Trophoblast cell (in vitro differentiated cells and primary cell): ENCODE data around the gene ZNF446.

Source experiments
- DNase-seq, 2 donors: peaks; one replicate each; pipeline ENCODE4 v3.0.0-alpha.2; 2016
- H2AFZ ChIP-seq: 2 replicates; pipeline ENCODE4 v1.6.1; 2013; ENCODE audit warnings: low read length, moderate library complexity, mild to moderate bottlenecking; ENCODE audit not compliant: insufficient read depth, poor library complexity
- H2AK5ac ChIP-seq: 2 replicates; pipeline ENCODE4 v1.6.1; 2013; ENCODE audit warnings: mild to moderate bottlenecking, low read length
- H2BK120ac ChIP-seq: 2 replicates; pipeline ENCODE4 v1.6.1; 2013; ENCODE audit warnings: low read length, mild to moderate bottlenecking, moderate library complexity; ENCODE audit not compliant: insufficient read depth, poor library complexity
- H2BK12ac ChIP-seq: 2 replicates; pipeline ENCODE4 v1.6.1; 2013; ENCODE audit warnings: mild to moderate bottlenecking, low read length, moderate library complexity
- H2BK5ac ChIP-seq: 2 replicates; pipeline ENCODE4 v1.6.1; 2013; ENCODE audit warnings: low read length, low read depth, moderate library complexity, mild to moderate bottlenecking; ENCODE audit not compliant: poor library complexity
- H3K14ac ChIP-seq: 2 replicates; pipeline ENCODE4 v1.6.1; 2013; ENCODE audit warnings: mild to moderate bottlenecking, low read length
- H3K18ac ChIP-seq: 2 replicates; pipeline ENCODE4 v1.6.1; 2013; ENCODE audit warnings: mild to moderate bottlenecking, low read length
- H3K23ac ChIP-seq: 2 replicates; pipeline ENCODE4 v1.6.1; 2013; ENCODE audit warnings: low read length
- H3K27ac ChIP-seq: 2 replicates; pipeline ENCODE4 v1.5.1; 2013; ENCODE audit warnings: low read depth, mild to moderate bottlenecking, inconsistent platforms, low read length, moderate library complexity
- H3K27me3 ChIP-seq: 2 replicates; pipeline ENCODE4 v1.6.1; 2013; ENCODE audit warnings: inconsistent platforms, mild to moderate bottlenecking, low read length, moderate library complexity; ENCODE audit not compliant: insufficient read depth
- H3K36me3 ChIP-seq, 2 experiments: 1 replicate in 1 of 2; 2 replicates in 1 of 2; pipeline ENCODE4 v1.6.1; 2013; ENCODE audit warnings: low read length in 2 of 2, mild to moderate bottlenecking in 2 of 2, moderate library complexity in 1 of 2; ENCODE audit not compliant: insufficient read depth in 2 of 2, control insufficient read depth in 1 of 2
- H3K4ac ChIP-seq: 2 replicates; pipeline ENCODE4 v1.6.1; 2013; ENCODE audit warnings: low read depth, mild to moderate bottlenecking, low read length, moderate library complexity
- H3K4me1 ChIP-seq, 2 experiments: 1 replicate in 1 of 2; 2 replicates in 1 of 2; pipeline ENCODE4 v1.6.1; 2013; ENCODE audit warnings: low read length in 2 of 2, mild to moderate bottlenecking in 2 of 2, moderate library complexity in 1 of 2; ENCODE audit not compliant: insufficient read depth in 2 of 2, control insufficient read depth in 1 of 2
- H3K4me2 ChIP-seq: 2 replicates; pipeline ENCODE4 v1.6.1; 2013; ENCODE audit warnings: inconsistent platforms, mild to moderate bottlenecking, low read length, moderate library complexity
- H3K4me3 ChIP-seq: 2 replicates; pipeline ENCODE4 v1.5.1; 2013; ENCODE audit warnings: mild to moderate bottlenecking, low read depth, low read length, inconsistent platforms
- H3K79me1 ChIP-seq: one replicate; pipeline ENCODE4 v1.6.1; 2013; ENCODE audit warnings: low read length
- H3K79me2 ChIP-seq: 2 replicates; pipeline ENCODE4 v1.6.1; 2013; ENCODE audit warnings: low read length, mild to moderate bottlenecking; ENCODE audit not compliant: control insufficient read depth, insufficient read depth, poor library complexity
- H3K9ac ChIP-seq: 2 replicates; pipeline ENCODE4 v1.6.1; 2013; ENCODE audit warnings: mild to moderate bottlenecking, low read length
- H3K9me3 ChIP-seq: 2 replicates; pipeline ENCODE4 v1.6.1; 2013; ENCODE audit warnings: low read depth, mild to moderate bottlenecking, control low read depth, inconsistent platforms, low read length; ENCODE audit not compliant: insufficient read depth
- H4K12ac ChIP-seq: 2 replicates; pipeline ENCODE4 v1.6.1; 2013; ENCODE audit warnings: low read depth, mild to moderate bottlenecking, low read length, moderate library complexity
- H4K8ac ChIP-seq: 2 replicates; pipeline ENCODE4 v1.6.1; 2013; ENCODE audit warnings: low read depth, mild to moderate bottlenecking, low read length, moderate library complexity
- H4K91ac ChIP-seq: one replicate; pipeline ENCODE4 v1.6.1; 2013; ENCODE audit warnings: low read depth, mild to moderate bottlenecking, low read length, moderate library complexity
- WGBS: extraction: QIAGEN DNeasy Blood & Tissue Kit; methylation state at CpG from one replicate; pipeline ENCODE4 v1.1.7; 2013; ENCODE audit warnings: missing lambda C conversion rate; ENCODE audit not compliant: insufficient read length, insufficient coverage; ENCODE audit errors: extremely low coverage; 5-methylcytosine and 5-hydroxymethylcytosine counted together

Gene ZNF446

DNA sequence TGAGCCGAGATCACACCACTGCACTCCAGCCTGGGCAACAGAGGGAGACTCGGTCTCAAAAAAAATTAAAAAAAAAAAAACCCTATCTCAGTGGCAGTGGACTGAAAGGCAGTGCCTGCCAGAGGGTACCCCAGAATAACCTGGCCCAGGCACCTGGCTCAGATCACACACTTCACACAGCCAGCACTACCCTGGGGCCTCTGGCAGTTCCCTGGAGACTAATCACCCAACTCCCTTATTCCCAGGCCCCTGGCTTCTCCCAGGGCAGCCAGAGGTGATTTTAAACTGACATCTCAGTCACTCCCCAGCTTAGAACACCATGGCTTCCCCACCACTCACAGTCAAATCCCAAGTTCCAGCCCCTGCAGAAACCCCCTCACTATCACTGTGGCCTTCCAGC is 39.1 kb downstream of the ZNF446 start:
- Histone ChIP-seq H2BK5ac (no peak overlapping the region), H3K4ac (no peak overlapping the region), H3K4me3 (no peak overlapping the region), H4K12ac (no peak overlapping the region), H2BK120ac (no peak overlapping the region), H3K4me1 (peaks cover 13 to 16% of the 10 kb centered on the region in 2 experiments), H3K27me3 (no peaks in the 10 kb centered on the region), H4K8ac (no peak overlapping the region), H2AFZ (no peak overlapping the region), H3K9ac (no peak overlapping the region), H2AK5ac (no peak overlapping the region), H3K79me2 (peaks cover 21% of the 10 kb centered on the region), H4K91ac (no peak overlapping the region), H3K36me3 (peaks cover 21 to 25% of the 10 kb centered on the region in 2 experiments), H2BK12ac (no peak overlapping the region), H3K23ac (no peak overlapping the region), H3K9me3 (no peaks in the 10 kb centered on the region), H3K27ac (no peak overlapping the region), H3K4me2 (no peak overlapping the region), H3K14ac (no peak overlapping the region), H3K79me1 (peaks cover 17% of the 10 kb centered on the region), H3K18ac (no peak overlapping the region)
- no peak for DNase-seq
- WGBS: no CpG with 5 or more reads among the region's 2 CpGs

DNA sequence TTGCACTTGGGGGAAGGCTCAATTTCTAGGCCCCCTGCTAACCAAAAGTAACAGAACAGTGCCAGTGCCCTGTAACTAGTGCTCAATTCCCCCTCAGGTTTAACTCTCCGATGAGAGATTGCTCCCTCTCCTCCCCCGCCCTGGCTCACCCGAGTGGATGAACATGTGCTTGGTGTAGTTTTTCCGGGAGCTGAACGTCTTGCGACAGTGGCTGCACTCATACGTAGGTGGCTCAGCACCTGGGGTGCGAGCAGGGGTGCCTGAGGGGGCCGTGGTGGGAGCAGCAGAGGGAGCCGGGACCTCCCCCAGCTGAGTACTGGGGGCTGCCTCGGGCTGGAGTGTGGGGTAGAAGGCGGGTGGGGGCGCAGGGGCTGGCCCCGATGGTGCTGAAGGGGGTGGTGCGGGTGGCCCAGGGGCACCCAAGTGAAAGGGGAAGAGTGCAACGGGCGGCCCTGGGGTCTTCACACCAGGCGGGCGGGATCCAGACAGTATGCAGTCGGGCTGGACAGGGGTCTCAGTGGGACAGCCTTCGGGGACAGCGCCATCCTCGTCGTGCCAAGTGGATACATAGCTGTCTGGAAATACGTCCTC is 40.2 kb downstream of the ZNF446 start:
- H3K4ac ChIP-seq: no peak overlapping the region
- H2BK12ac ChIP-seq: no peak overlapping the region
- H4K8ac ChIP-seq: no peak overlapping the region
- H2BK120ac ChIP-seq: no peak overlapping the region
- H2BK5ac ChIP-seq: no peak overlapping the region
- H3K27ac ChIP-seq: no peak overlapping the region
- WGBS: no CpG with 5 or more reads among the region's 25 CpGs
- H3K79me1 ChIP-seq: peaks cover 17% of the 10 kb centered on the region
- no peak overlapping the region for H4K12ac ChIP-seq
- H2AFZ ChIP-seq: no peak overlapping the region
- H3K23ac ChIP-seq: no peak overlapping the region
- H3K4me2 ChIP-seq: no peak overlapping the region
- H3K18ac ChIP-seq: no peak overlapping the region
- no peak for DNase-seq
- H3K79me2 ChIP-seq: peaks cover 21% of the 10 kb centered on the region
- no peak overlapping the region for H3K4me3 ChIP-seq
- no peaks in the 10 kb centered on the region for H3K9me3 ChIP-seq
- no peak overlapping the region for H3K9ac ChIP-seq
- peaks cover 13 to 16% of the 10 kb centered on the region in 2 experiments for H3K4me1 ChIP-seq
- peaks cover 21 to 25% of the 10 kb centered on the region in 2 experiments for H3K36me3 ChIP-seq
- no peak overlapping the region for H3K14ac ChIP-seq
- H4K91ac ChIP-seq: no peak overlapping the region
- H2AK5ac ChIP-seq: no peak overlapping the region
- no peaks in the 10 kb centered on the region for H3K27me3 ChIP-seq

GRCh38 chr19:58516964-58517833 is 41.0 kb downstream of the ZNF446 start:
- H3K23ac ChIP-seq: no peak overlapping the region
- no peak overlapping the region for H4K91ac ChIP-seq
- H3K36me3 ChIP-seq: peaks cover 21 to 25% of the 10 kb centered on the region in 2 experiments
- peaks cover 13 to 16% of the 10 kb centered on the region in 2 experiments for H3K4me1 ChIP-seq
- H3K9ac ChIP-seq: no peak overlapping the region
- no peak overlapping the region for H3K27ac ChIP-seq
- no CpG with 5 or more reads among the region's 65 CpGs for WGBS
- peak overlapping the region; percentile 49 for H3K4ac ChIP-seq
- no peak overlapping the region for H3K18ac ChIP-seq
- H4K12ac ChIP-seq: no peak overlapping the region
- H2AK5ac ChIP-seq: no peak overlapping the region
- H3K9me3 ChIP-seq: no peaks in the 10 kb centered on the region
- H3K14ac ChIP-seq: no peak overlapping the region
- peaks cover 17% of the 10 kb centered on the region for H3K79me1 ChIP-seq
- no peak overlapping the region for H3K4me2 ChIP-seq
- no peak overlapping the region for H2BK5ac ChIP-seq
- H3K27me3 ChIP-seq: no peaks in the 10 kb centered on the region
- H4K8ac ChIP-seq: no peak overlapping the region
- no peak for DNase-seq
- H2AFZ ChIP-seq: no peak overlapping the region
- no peak overlapping the region for H2BK120ac ChIP-seq
- H3K4me3 ChIP-seq: peak overlapping the region; percentile 34
- peaks cover 21% of the 10 kb centered on the region for H3K79me2 ChIP-seq
- no peak overlapping the region for H2BK12ac ChIP-seq

- no peak overlapping the region for H2BK12ac ChIP-seq
- H2AK5ac ChIP-seq: peak overlapping the region; percentile 87
- no peak for DNase-seq
- no CpG with 5 or more reads among the region's 22 CpGs for WGBS
- peak overlapping the region; percentile 54 for H2BK5ac ChIP-seq
- H3K4me2 ChIP-seq: peak overlapping the region; percentile 61
- H3K79me1 ChIP-seq: peaks cover 17% of the 10 kb centered on the region
- no peaks in the 10 kb centered on the region for H3K9me3 ChIP-seq
- H3K27me3 ChIP-seq: no peaks in the 10 kb centered on the region
- H4K8ac ChIP-seq: peak overlapping the region; percentile 64
- H2BK120ac ChIP-seq: peak overlapping the region; percentile 67
- H3K27ac ChIP-seq: peak overlapping the region; percentile 80
- H3K4ac ChIP-seq: peak overlapping the region; percentile 81
- H3K4me1 ChIP-seq: peaks cover 13 to 16% of the 10 kb centered on the region in 2 experiments
- H3K23ac ChIP-seq: no peak overlapping the region
- peaks cover 21% of the 10 kb centered on the region for H3K79me2 ChIP-seq
- H3K18ac ChIP-seq: peak overlapping the region; percentile 83
- H2AFZ ChIP-seq: peak overlapping the region; percentile 72
- H3K14ac ChIP-seq: peak overlapping the region; percentile 94
- H3K9ac ChIP-seq: peak overlapping the region; percentile 91
- peaks cover 21 to 22% of the 10 kb centered on the region in 2 experiments for H3K36me3 ChIP-seq
- peak overlapping the region; percentile 88 for H3K4me3 ChIP-seq
- peak overlapping the region; percentile 93 for H4K12ac ChIP-seq
- H4K91ac ChIP-seq: peak overlapping the region; percentile 92
Observed at GRCh38 chr19:58518256-58519086, 42.3 kb downstream of the ZNF446 start.
